Caco-2 (cell line): ENCODE data around the gene XXYLT1. TPM values are rescaled to one million over a fixed set of nuclear protein-coding genes. Genes with fewer than 3 reads are reported as not detected.

ENCODE experiments used
- BruUV-seq: library from RNA; stranded (reverse); fragments of 400-500 nt; replicated peaks from 2 replicates; lab custom pipeline; 2021; lab: Mats Ljungman, UMichigan
- CTCF ChIA-PET: fragments of 300-600 bp; sonication (Branson Sonifier 250); formaldehyde crosslinking; loops from one replicate; lab custom pipeline; 2022; ENCODE audit warnings: antibody characterized with exemption; lab: Charles Lee
- POLR2A ChIA-PET: fragments of 300-600 bp; sonication (Branson Sonifier 250); formaldehyde crosslinking; loops from one replicate; lab custom pipeline; 2022; ENCODE audit warnings: antibody characterized with exemption; lab: Charles Lee
- DNase-seq, 2 experiments: peaks; one replicate each; pipeline versions ENCODE4 v3.0.0 to v3.0.0-alpha.2; 2020 to 2022
- H3K27me3 ChIP-seq: replicated peaks from 2 replicates; pipeline ENCODE4 v1.6.0; 2011; ENCODE audit warnings: low read length; ENCODE audit not compliant: control insufficient read depth, insufficient read depth
- H3K36me3 ChIP-seq: 2 replicates; pipeline ENCODE4 v1.5.1; 2011; ENCODE audit warnings: low read length; ENCODE audit not compliant: control insufficient read depth, insufficient read depth
- H3K4me1 ChIP-seq: fragments of 250-450 bp; sonication (Bioruptor Pico); 2 replicates; pipeline ENCODE4 v1.5.1; 2020; ENCODE audit warnings: mild to moderate bottlenecking
- H3K4me3 ChIP-seq: 2 replicates; pipeline ENCODE4 v1.5.1; 2011; ENCODE audit warnings: low read depth, mild to moderate bottlenecking, control low read depth, low read length
- H3K9me3 ChIP-seq: fragments of 250-450 bp; sonication (Bioruptor Pico); 2 replicates; pipeline ENCODE4 v1.5.1; 2020; ENCODE audit warnings: mild to moderate bottlenecking, moderate library complexity
- H3K27ac Mint-ChIP-seq: one replicate; pipeline ENCODE4 v1.8.0; 2022; ENCODE audit warnings: mixed read lengths; ENCODE audit not compliant: unreplicated experiment
- H3K27me3 Mint-ChIP-seq: one replicate; pipeline ENCODE4 v1.8.0; 2022; ENCODE audit warnings: mixed read lengths; ENCODE audit not compliant: insufficient read depth, unreplicated experiment
- H3K36me3 Mint-ChIP-seq: one replicate; pipeline ENCODE4 v1.8.0; 2022; ENCODE audit warnings: mild to moderate bottlenecking, mixed read lengths; ENCODE audit not compliant: insufficient read depth, unreplicated experiment
- H3K4me1 Mint-ChIP-seq: one replicate; pipeline ENCODE4 v1.8.0; 2022; ENCODE audit warnings: low read depth, mixed read lengths; ENCODE audit not compliant: unreplicated experiment
- H3K4me3 Mint-ChIP-seq: one replicate; pipeline ENCODE4 v1.8.0; 2022; ENCODE audit warnings: mild to moderate bottlenecking, moderate library complexity, mixed read lengths; ENCODE audit not compliant: unreplicated experiment
- H3K9me3 Mint-ChIP-seq: one replicate; pipeline ENCODE4 v1.8.0; 2022; ENCODE audit warnings: mixed read lengths; ENCODE audit not compliant: unreplicated experiment
- CTCF ChIP-seq, 2 experiments: fragments of 200-600 bp in 1 of 2; IDR thresholded peaks; 1 replicate in 1 of 2; 2 replicates in 1 of 2; pipeline versions ENCODE4 v1.5.1 to v1.8.0; 2011 to 2022; ENCODE audit warnings: antibody characterized with exemption in 1 of 2, control low read depth in 1 of 2, inconsistent platforms in 1 of 2, low read depth in 1 of 2, low read length in 1 of 2, mild to moderate bottlenecking in 1 of 2, moderate library complexity in 1 of 2; ENCODE audit not compliant: insufficient read depth in 1 of 2, severe bottlenecking in 1 of 2, unreplicated experiment in 1 of 2
- intact Hi-C: fragments of 100-400 bp; cut with micrococcal nuclease; formaldehyde crosslinking; loops from one replicate; pipeline ENCODE4 v1.10.0; 2022; ENCODE audit not compliant: unreplicated experiment
- total RNA-seq: library from RNA; stranded (reverse); gene quantifications from 2 replicates; pipeline ENCODE4 v1.2.3, GENCODE V29; 2022

The XXYLT1 gene
- total RNA-seq, 1 experiment from 2014 or later: 14.2 TPM

GRCh38 chr3:195140410-195140809 lies 130.5 kb downstream of the XXYLT1 start:
- CTCF ChIA-PET: no interaction called here
- BruUV-seq: no TSS peak
- H3K27me3 Mint-ChIP-seq: no peaks in the 10 kb centered on the region
- TF ChIP-seq CTCF (IDR thresholded peaks at IDR 0.05; ENCODE audit: insufficient read depth in 1 of 2, low read depth in 1 of 2, low read length in 1 of 2, severe bottlenecking in 1 of 2, unreplicated experiment in 1 of 2): no peak
- H3K4me3 Mint-ChIP-seq: no peak overlapping the region
- H3K36me3 Mint-ChIP-seq: no peaks in the 10 kb centered on the region
- POLR2A ChIA-PET: no interaction called here
- Histone ChIP-seq H3K27me3 (no peaks in the 10 kb centered on the region), H3K4me3 (no peak overlapping the region), H3K36me3 (no peaks in the 10 kb centered on the region), H3K4me1 (peaks cover 9% of the 10 kb centered on the region; the same call in 1 of the 2 replicates), H3K9me3 (peaks cover 6% of the 10 kb centered on the region; the same call in 1 of the 2 replicates)
- peaks cover 10% of the 10 kb centered on the region for H3K9me3 Mint-ChIP-seq
- H3K4me1 Mint-ChIP-seq: peaks cover 8% of the 10 kb centered on the region
- H3K27ac Mint-ChIP-seq: no peak overlapping the region
- no peak for DNase-seq
- intact Hi-C loops: no loop called here

- H3K4me3 ChIP-seq: no peak overlapping the region
- BruUV-seq: no TSS peak
- H3K9me3 ChIP-seq: peaks cover 6% of the 10 kb centered on the region; the same call in 1 of the 2 replicates
- no peak for TF ChIP-seq CTCF (IDR thresholded peaks at IDR 0.05; ENCODE audit: insufficient read depth in 1 of 2, low read depth in 1 of 2, low read length in 1 of 2, severe bottlenecking in 1 of 2, unreplicated experiment in 1 of 2)
- H3K36me3 ChIP-seq: no peaks in the 10 kb centered on the region
- peaks cover 10% of the 10 kb centered on the region for H3K9me3 Mint-ChIP-seq
- no peaks in the 10 kb centered on the region for H3K36me3 Mint-ChIP-seq
- POLR2A ChIA-PET: no interaction called here
- CTCF ChIA-PET: no interaction called here
- no peak overlapping the region for H3K4me3 Mint-ChIP-seq
- DNase-seq: no peak
- intact Hi-C loops: no loop called here
- peaks cover 9% of the 10 kb centered on the region; the same call in 1 of the 2 replicates for H3K4me1 ChIP-seq
- no peaks in the 10 kb centered on the region for H3K27me3 ChIP-seq
- H3K27me3 Mint-ChIP-seq: no peaks in the 10 kb centered on the region
- peaks cover 8% of the 10 kb centered on the region for H3K4me1 Mint-ChIP-seq
- no peak overlapping the region for H3K27ac Mint-ChIP-seq
Measured at GRCh38 chr3:195139876-195140240, 131.1 kb downstream of the XXYLT1 start.

- intact Hi-C loops: no loop called here
- no peak for DNase-seq
- H3K4me3 Mint-ChIP-seq: no peak overlapping the region
- no peaks in the 10 kb centered on the region for H3K36me3 Mint-ChIP-seq
- ChIA-PET POLR2A (no interaction called here), CTCF (no interaction called here)
- H3K27me3 Mint-ChIP-seq: no peaks in the 10 kb centered on the region
- H3K9me3 Mint-ChIP-seq: peaks cover 10% of the 10 kb centered on the region
- H3K4me1 Mint-ChIP-seq: peaks cover 8% of the 10 kb centered on the region
- Histone ChIP-seq H3K4me3 (no peak overlapping the region), H3K27me3 (no peaks in the 10 kb centered on the region), H3K36me3 (no peaks in the 10 kb centered on the region), H3K9me3 (peaks cover 6% of the 10 kb centered on the region; the same call in 1 of the 2 replicates), H3K4me1 (peaks cover 9% of the 10 kb centered on the region; the same call in 1 of the 2 replicates)
- BruUV-seq: no TSS peak
- no peak overlapping the region for H3K27ac Mint-ChIP-seq
- TF ChIP-seq CTCF (IDR thresholded peaks at IDR 0.05; ENCODE audit: insufficient read depth in 1 of 2, low read depth in 1 of 2, low read length in 1 of 2, severe bottlenecking in 1 of 2, unreplicated experiment in 1 of 2): no peak
Measured at GRCh38 chr3:195139091-195139875, 131.7 kb downstream of the XXYLT1 start.
